Prostate gland (tissue), 2 donors: ENCODE measurements around the gene MGME1. TPM values are rescaled to one million over a fixed set of nuclear protein-coding genes. Genes with fewer than 3 reads are reported as not detected.

Experiments
- DNase-seq: peaks from one replicate; pipeline ENCODE4 v3.0.0-alpha.2; 2019; ENCODE audit warnings: low spot score
- H3K27ac ChIP-seq, 2 donors: fragments of 200-600 bp; sonication (generic); 2 replicates each; pipeline ENCODE4 v1.5.1; 2017 to 2019
- H3K27me3 ChIP-seq: fragments of 200-600 bp; sonication (generic); replicated peaks from 2 replicates; pipeline ENCODE4 v1.5.1; 2019; ENCODE audit not compliant: insufficient read depth
- H3K36me3 ChIP-seq, 2 donors: fragments of 200-600 bp; sonication (generic); 1 replicate in 1 of 2; 2 replicates in 1 of 2; pipeline versions ENCODE4 v1.5.1 to v1.8.1; 2017 to 2019
- H3K4me1 ChIP-seq: fragments of 200-600 bp; sonication (generic); replicated peaks from 2 replicates; pipeline ENCODE4 v1.5.1; 2019
- H3K4me3 ChIP-seq, 2 donors: fragments of 200-600 bp; sonication (generic); 2 replicates each; pipeline ENCODE4 v1.5.1; 2017 to 2019
- H3K9me3 ChIP-seq: fragments of 200-600 bp; sonication (generic); 2 replicates; pipeline ENCODE4 v1.5.1; 2017
- POLR2A ChIP-seq: fragments of 450-650 bp; IDR thresholded peaks from one replicate; pipeline ENCODE4 v1.6.1; 2016; ENCODE audit warnings: antibody characterized with exemption, mild to moderate bottlenecking
- POLR2AphosphoS5 ChIP-seq: sonication (generic); formaldehyde crosslinking; IDR thresholded peaks from one replicate; pipeline ENCODE4 v1.6.1; 2017; ENCODE audit warnings: antibody characterized with exemption
- WGBS: methylation state at CpG from one replicate; pipeline ENCODE4 v1.1.5; 2018; 5-methylcytosine and 5-hydroxymethylcytosine counted together
- intact Hi-C: fragments of 100-400 bp; cut with DNase I; formaldehyde crosslinking; loops from one replicate; pipeline ENCODE4 v1.14.2; 2022
- total RNA-seq, 2 donors: library from RNA; depleted of rRNA; stranded (reverse); fragments of >200 nt; gene quantifications; one replicate each; pipeline ENCODE4 v1.1.0, GENCODE V29; 2016
- TF ChIP-seq, protein P1 (sequence below), 4 experiments: fragments of 200-600 bp in 2 of 4; fragments of 450-650 bp in 2 of 4; sonication (generic) in 2 of 4; IDR thresholded peaks; 1 replicate in 3 of 4; 2 replicates in 1 of 4; pipeline ENCODE4 v1.5.1; 2016 to 2019; ENCODE audit warnings: antibody characterized with exemption in 4 of 4, mild to moderate bottlenecking in 2 of 4, moderate library complexity in 2 of 4

The MGME1 gene
- total RNA-seq, 2 donors from 2014 or later: 11.1 to 15.5 TPM

DNA sequence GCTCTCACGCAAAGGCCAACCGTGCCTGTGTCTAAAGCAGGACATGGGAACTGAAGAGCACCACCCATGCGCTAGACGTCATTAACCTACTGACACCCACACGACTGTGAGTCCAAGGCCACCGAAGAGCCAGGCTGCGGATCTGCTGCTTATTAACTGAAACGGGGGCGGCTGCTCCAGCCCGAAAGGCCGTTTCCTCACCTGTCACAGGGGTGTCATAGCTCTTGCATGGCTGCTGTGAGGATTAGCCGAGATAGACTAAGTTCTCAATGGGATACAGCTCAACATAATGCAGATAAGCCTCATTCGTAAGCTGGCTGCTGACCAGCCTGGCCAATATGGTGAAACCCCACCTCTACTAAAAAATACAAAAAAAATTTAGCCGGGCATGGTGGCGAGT is 62.2 kb downstream of the MGME1 start:
- Histone ChIP-seq H3K4me3 (no peak overlapping the region), H3K27ac (no peak overlapping the region), H3K36me3 (no peaks in the 10 kb centered on the region), H3K4me1 (no peaks in the 10 kb centered on the region), H3K9me3 (no peaks in the 10 kb centered on the region), H3K27me3 (no peaks in the 10 kb centered on the region)
- no peak for DNase-seq
- no peak for TF ChIP-seq POLR2AphosphoS5
- no peak for TF ChIP-seq POLR2A
- TF ChIP-seq, protein P1, sequence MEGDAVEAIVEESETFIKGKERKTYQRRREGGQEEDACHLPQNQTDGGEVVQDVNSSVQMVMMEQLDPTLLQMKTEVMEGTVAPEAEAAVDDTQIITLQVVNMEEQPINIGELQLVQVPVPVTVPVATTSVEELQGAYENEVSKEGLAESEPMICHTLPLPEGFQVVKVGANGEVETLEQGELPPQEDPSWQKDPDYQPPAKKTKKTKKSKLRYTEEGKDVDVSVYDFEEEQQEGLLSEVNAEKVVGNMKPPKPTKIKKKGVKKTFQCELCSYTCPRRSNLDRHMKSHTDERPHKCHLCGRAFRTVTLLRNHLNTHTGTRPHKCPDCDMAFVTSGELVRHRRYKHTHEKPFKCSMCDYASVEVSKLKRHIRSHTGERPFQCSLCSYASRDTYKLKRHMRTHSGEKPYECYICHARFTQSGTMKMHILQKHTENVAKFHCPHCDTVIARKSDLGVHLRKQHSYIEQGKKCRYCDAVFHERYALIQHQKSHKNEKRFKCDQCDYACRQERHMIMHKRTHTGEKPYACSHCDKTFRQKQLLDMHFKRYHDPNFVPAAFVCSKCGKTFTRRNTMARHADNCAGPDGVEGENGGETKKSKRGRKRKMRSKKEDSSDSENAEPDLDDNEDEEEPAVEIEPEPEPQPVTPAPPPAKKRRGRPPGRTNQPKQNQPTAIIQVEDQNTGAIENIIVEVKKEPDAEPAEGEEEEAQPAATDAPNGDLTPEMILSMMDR (IDR thresholded peaks at IDR 0.05): no peak
- intact Hi-C loops: no loop called here
- WGBS: 89% methylated on average over 15 of the region's 15 CpGs

DNA sequence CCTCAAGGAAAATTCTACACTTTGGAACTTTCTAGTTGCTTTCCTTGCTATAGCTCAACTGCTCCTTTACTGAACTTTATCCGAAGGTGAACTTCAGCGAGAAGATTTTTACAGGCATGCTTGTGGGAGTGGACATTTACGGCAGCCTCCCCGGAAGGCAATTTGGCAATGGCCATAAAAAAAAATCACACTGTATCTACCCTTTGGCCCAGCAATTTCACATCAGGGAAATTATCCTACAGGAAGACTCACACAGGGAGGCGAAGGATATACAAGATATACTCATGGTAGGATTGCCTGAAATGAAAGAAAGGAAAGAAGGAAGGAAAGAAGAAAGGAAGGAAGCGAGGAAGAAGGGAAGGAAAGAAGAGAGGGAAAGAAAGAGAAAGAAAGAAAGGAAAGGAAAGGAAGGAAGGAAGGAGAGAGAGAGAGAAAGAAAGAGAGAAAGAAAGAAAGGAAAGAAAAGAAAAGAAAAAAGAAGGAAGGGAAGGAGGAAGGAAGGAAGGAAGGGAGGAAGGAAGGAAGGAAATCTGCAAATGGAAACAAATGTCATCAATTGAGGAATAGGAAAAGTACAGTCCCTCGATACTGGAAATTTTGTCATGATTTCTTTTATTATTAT is 63.2 kb downstream of the MGME1 start:
- WGBS: 57% methylated on average over 7 of the region's 7 CpGs
- Histone ChIP-seq H3K4me1 (no peaks in the 10 kb centered on the region), H3K4me3 (no peak overlapping the region), H3K27me3 (no peaks in the 10 kb centered on the region), H3K9me3 (no peaks in the 10 kb centered on the region), H3K36me3 (no peaks in the 10 kb centered on the region), H3K27ac (no peak overlapping the region)
- no peak for DNase-seq
- TF ChIP-seq POLR2A: no peak
- no peak for TF ChIP-seq POLR2AphosphoS5
- TF ChIP-seq, protein P1 (IDR thresholded peaks at IDR 0.05): no peak
- intact Hi-C loops: no loop called here

- no peaks in the 10 kb centered on the region for H3K27me3 ChIP-seq
- WGBS: 51% methylated on average over 17 of the region's 17 CpGs
- H3K9me3 ChIP-seq: no peaks in the 10 kb centered on the region
- no peak for DNase-seq
- H3K4me3 ChIP-seq: no peak overlapping the region
- H3K4me1 ChIP-seq: no peaks in the 10 kb centered on the region
- H3K36me3 ChIP-seq: no peaks in the 10 kb centered on the region
- intact Hi-C loops: no loop called here
- TF ChIP-seq POLR2A (no peak), POLR2AphosphoS5 (no peak)
- TF ChIP-seq, protein P1 (IDR thresholded peaks at IDR 0.05): no peak
- H3K27ac ChIP-seq: no peak overlapping the region
Observed at GRCh38 chr20:18032977-18033892, 64.4 kb downstream of the MGME1 start.

DNA sequence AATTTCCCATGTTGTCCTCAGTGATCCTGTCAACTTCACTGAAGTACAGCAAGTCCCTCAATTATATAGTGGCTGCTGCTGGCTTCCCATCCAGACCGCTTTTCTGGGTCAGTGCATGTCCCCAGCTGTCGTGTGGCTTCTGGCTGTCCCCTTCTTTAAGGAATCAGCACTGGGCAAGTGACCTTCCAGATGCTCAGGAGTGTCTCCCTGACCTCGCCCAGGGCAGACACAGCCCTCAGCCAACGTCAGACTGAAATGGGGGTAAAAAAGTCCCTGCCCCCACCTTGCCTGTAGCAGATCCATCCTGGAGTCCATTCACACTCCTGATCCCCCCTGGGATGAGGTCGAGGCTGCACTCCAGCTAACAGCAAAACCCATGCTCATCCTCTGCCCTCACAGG is 65.2 kb downstream of the MGME1 start:
- TF ChIP-seq, protein P1 (IDR thresholded peaks at IDR 0.05): no peak
- TF ChIP-seq POLR2A (no peak), POLR2AphosphoS5 (no peak)
- intact Hi-C loops: no loop called here

More for the DNA sequence above, 65.2 kb downstream of the MGME1 start:
- WGBS: 61% methylated on average over 5 of the region's 5 CpGs
- Histone ChIP-seq H3K36me3 (no peaks in the 10 kb centered on the region), H3K27ac (no peak overlapping the region), H3K4me1 (no peaks in the 10 kb centered on the region), H3K9me3 (no peaks in the 10 kb centered on the region), H3K4me3 (no peak overlapping the region), H3K27me3 (no peaks in the 10 kb centered on the region)
- DNase-seq: no peak
